Adipocyte (in vitro differentiated cells): ENCODE measurements around the gene RNU1-4.
"Not testable (repeated sequence)": the region's sequence is repeated elsewhere in the genome, so short reads cannot be mapped to it uniquely, and the experiment has no call there.

ENCODE experiments used
- DNase-seq: peaks from one replicate; pipeline ENCODE4 v3.0.0-alpha.2; 2015; ENCODE audit warnings: low read depth
- H3K27me3 ChIP-seq: replicated peaks from 2 replicates; pipeline ENCODE4 v1.7.0; 2013; ENCODE audit warnings: mild to moderate bottlenecking, low read length, moderate library complexity; ENCODE audit not compliant: control insufficient read depth, insufficient read depth
- H3K36me3 ChIP-seq: 2 replicates; pipeline ENCODE4 v1.7.0; 2013; ENCODE audit warnings: low read length, mild to moderate bottlenecking, moderate library complexity; ENCODE audit not compliant: control insufficient read depth, insufficient read depth, severe bottlenecking
- H3K4me1 ChIP-seq: 2 replicates; pipeline ENCODE4 v1.7.0; 2013; ENCODE audit warnings: mild to moderate bottlenecking, low read length, moderate library complexity; ENCODE audit not compliant: control insufficient read depth, insufficient read depth
- H3K4me3 ChIP-seq: 2 replicates; pipeline ENCODE4 v1.7.0; 2013; ENCODE audit warnings: mild to moderate bottlenecking, low read length, moderate library complexity
- H3K9ac ChIP-seq: 2 replicates; pipeline ENCODE4 v1.7.0; 2013; ENCODE audit warnings: mild to moderate bottlenecking, low read length, moderate library complexity
- H3K9me3 ChIP-seq: 2 replicates; pipeline ENCODE4 v1.7.0; 2013; ENCODE audit warnings: mild to moderate bottlenecking, low read length, moderate library complexity; ENCODE audit not compliant: control insufficient read depth

The RNU1-4 gene

GRCh38 chr1:16749910-16750888 lies 9.9 kb downstream of the RNU1-4 start:
- not testable (repeated sequence) for H3K9ac ChIP-seq, H3K4me1 ChIP-seq, H3K36me3 ChIP-seq, H3K4me3 ChIP-seq, DNase-seq, H3K9me3 ChIP-seq, H3K27me3 ChIP-seq

- H3K9me3 ChIP-seq, DNase-seq, H3K4me3 ChIP-seq, H3K9ac ChIP-seq, H3K27me3 ChIP-seq, H3K36me3 ChIP-seq, H3K4me1 ChIP-seq: not testable (repeated sequence)
Observed at GRCh38 chr1:16752770-16753169, 12.5 kb downstream of the RNU1-4 start.

GRCh38 chr1:16755385-16755784 lies 15.1 kb downstream of the RNU1-4 start:
- H3K36me3 ChIP-seq, H3K9me3 ChIP-seq, H3K4me3 ChIP-seq, DNase-seq, H3K4me1 ChIP-seq, H3K9ac ChIP-seq, H3K27me3 ChIP-seq: not testable (repeated sequence)

GRCh38 chr1:16755932-16756331 lies 15.6 kb downstream of the RNU1-4 start:
- H3K9me3 ChIP-seq, DNase-seq, H3K36me3 ChIP-seq, H3K27me3 ChIP-seq, H3K9ac ChIP-seq, H3K4me3 ChIP-seq, H3K4me1 ChIP-seq: not testable (repeated sequence)

- not testable (repeated sequence) for DNase-seq, H3K36me3 ChIP-seq, H3K27me3 ChIP-seq, H3K4me3 ChIP-seq, H3K9me3 ChIP-seq, H3K9ac ChIP-seq, H3K4me1 ChIP-seq
Observed at GRCh38 chr1:16757574-16757973, 17.3 kb downstream of the RNU1-4 start.

GRCh38 chr1:16758060-16758459 lies 17.7 kb downstream of the RNU1-4 start:
- DNase-seq, H3K36me3 ChIP-seq, H3K4me3 ChIP-seq, H3K9ac ChIP-seq, H3K4me1 ChIP-seq, H3K27me3 ChIP-seq, H3K9me3 ChIP-seq: not testable (repeated sequence)

GRCh38 chr1:16759041-16759493 lies 18.8 kb downstream of the RNU1-4 start:
- H3K9ac ChIP-seq, H3K4me3 ChIP-seq, H3K27me3 ChIP-seq, H3K4me1 ChIP-seq, H3K36me3 ChIP-seq, H3K9me3 ChIP-seq, DNase-seq: not testable (repeated sequence)

- H3K27me3 ChIP-seq, DNase-seq, H3K4me1 ChIP-seq, H3K9ac ChIP-seq, H3K4me3 ChIP-seq, H3K36me3 ChIP-seq, H3K9me3 ChIP-seq: not testable (repeated sequence)
Observed at GRCh38 chr1:16759650-16760455, 19.5 kb downstream of the RNU1-4 start.

GRCh38 chr1:16760456-16760765 lies 20.1 kb downstream of the RNU1-4 start:
- not testable (repeated sequence) for H3K9me3 ChIP-seq, H3K4me3 ChIP-seq, H3K9ac ChIP-seq, H3K36me3 ChIP-seq, H3K4me1 ChIP-seq, H3K27me3 ChIP-seq, DNase-seq

- H3K9me3 ChIP-seq, H3K27me3 ChIP-seq, DNase-seq, H3K36me3 ChIP-seq, H3K4me3 ChIP-seq, H3K4me1 ChIP-seq, H3K9ac ChIP-seq: not testable (repeated sequence)
Observed at GRCh38 chr1:16760801-16761200, 20.5 kb downstream of the RNU1-4 start.

GRCh38 chr1:16764248-16764819 lies 24.0 kb downstream of the RNU1-4 start:
- H3K9me3 ChIP-seq, H3K36me3 ChIP-seq, DNase-seq, H3K4me1 ChIP-seq, H3K9ac ChIP-seq, H3K4me3 ChIP-seq: not testable (repeated sequence)
- H3K27me3 ChIP-seq = peaks cover 19% of the 10 kb centered on the region
